GM12874 (cell line): ENCODE data around the gene PYGM.

Experiments used
- CTCF ChIP-seq: IDR thresholded peaks from 2 replicates; pipeline ENCODE4 v1.5.1; 2011; ENCODE audit warnings: low read depth, mild to moderate bottlenecking, control low read depth, low read length, moderate library complexity; ENCODE audit not compliant: insufficient read depth

Gene PYGM

GRCh38 chr11:64717268-64717578 is 42.6 kb downstream of the PYGM start:
- no peak for TF ChIP-seq CTCF

- TF ChIP-seq CTCF: no peak
These were observed 43.1 kb downstream of the PYGM start for GRCh38 chr11:64716473-64717267.

- TF ChIP-seq CTCF: no peak
These were observed 43.9 kb downstream of the PYGM start for GRCh38 chr11:64715756-64716472.

GRCh38 chr11:64715110-64715509 is 44.7 kb downstream of the PYGM start:
- no peak for TF ChIP-seq CTCF

GRCh38 chr11:64714666-64715065 is 45.1 kb downstream of the PYGM start:
- TF ChIP-seq CTCF: no peak

GRCh38 chr11:64713781-64714363 is 45.9 kb downstream of the PYGM start:
- TF ChIP-seq CTCF: no peak

- no peak for TF ChIP-seq CTCF
These were observed 46.6 kb downstream of the PYGM start for GRCh38 chr11:64713016-64713707.
